ENCODE measurements around the gene PAEP. TPM values are rescaled to one million over a fixed set of nuclear protein-coding genes. Genes with fewer than 3 reads are reported as not detected.

Gene PAEP
- total RNA-seq, 2 experiments from 2014 or later, result not detected

DNA sequence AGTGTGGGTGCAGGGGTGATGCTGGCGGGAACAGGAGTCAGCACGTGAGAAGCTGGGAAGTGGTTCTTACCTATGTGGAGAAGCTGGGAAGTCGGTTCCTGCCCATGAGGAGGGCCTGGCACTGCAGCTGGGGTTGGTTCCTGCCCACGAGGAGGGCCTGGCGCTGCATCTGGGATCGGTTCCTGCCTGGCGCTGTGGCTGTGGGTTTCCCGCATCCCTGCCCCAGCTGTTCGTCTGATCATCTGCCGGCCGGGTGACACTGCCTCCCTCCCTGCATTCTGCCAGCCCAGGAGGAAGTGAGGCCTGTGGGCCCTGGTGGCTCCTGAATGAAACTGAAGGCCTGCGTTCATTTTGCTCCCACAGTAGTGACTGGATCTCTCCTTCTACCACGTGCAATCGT is 10.5 kb upstream of the PAEP start:
- H3K36me3 Mint-ChIP-seq, result no peaks in the 10 kb centered on the region
- no peaks in the 10 kb centered on the region for H3K4me1 Mint-ChIP-seq
- no peaks in the 10 kb centered on the region for H3K9me3 Mint-ChIP-seq
- H3K4me3 Mint-ChIP-seq, result no peak overlapping the region
- ATAC-seq (ENCODE audit: low read depth) (no peak), DNase-seq (no peak)
- H3K27ac Mint-ChIP-seq, result no peak overlapping the region
- POLR2A ChIA-PET, result no interaction called here
- H3K27me3 Mint-ChIP-seq, result no peaks in the 10 kb centered on the region

DNA sequence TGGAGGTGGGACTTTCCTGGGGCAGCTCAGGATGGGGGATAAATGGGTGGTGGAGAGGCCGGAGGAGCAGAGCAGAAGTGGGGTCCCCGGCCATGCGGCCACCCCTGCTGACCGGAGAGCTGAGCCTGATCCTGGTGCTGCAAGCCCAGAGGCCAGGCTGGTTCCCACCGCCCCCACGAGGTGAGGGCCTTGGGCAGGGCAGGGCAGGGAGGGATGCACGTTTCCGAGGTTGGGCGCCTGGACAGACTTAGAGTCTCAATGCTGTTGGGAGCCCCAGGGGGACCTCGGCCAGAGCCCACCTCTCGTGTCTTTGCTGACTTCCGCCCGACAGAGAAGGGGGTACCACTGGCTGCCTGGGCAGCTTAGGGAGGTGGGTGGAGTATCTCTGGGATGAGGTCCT is 10.1 kb upstream of the PAEP start:
- DNase-seq, result no peak
- H3K27me3 Mint-ChIP-seq, result no peaks in the 10 kb centered on the region

DNA sequence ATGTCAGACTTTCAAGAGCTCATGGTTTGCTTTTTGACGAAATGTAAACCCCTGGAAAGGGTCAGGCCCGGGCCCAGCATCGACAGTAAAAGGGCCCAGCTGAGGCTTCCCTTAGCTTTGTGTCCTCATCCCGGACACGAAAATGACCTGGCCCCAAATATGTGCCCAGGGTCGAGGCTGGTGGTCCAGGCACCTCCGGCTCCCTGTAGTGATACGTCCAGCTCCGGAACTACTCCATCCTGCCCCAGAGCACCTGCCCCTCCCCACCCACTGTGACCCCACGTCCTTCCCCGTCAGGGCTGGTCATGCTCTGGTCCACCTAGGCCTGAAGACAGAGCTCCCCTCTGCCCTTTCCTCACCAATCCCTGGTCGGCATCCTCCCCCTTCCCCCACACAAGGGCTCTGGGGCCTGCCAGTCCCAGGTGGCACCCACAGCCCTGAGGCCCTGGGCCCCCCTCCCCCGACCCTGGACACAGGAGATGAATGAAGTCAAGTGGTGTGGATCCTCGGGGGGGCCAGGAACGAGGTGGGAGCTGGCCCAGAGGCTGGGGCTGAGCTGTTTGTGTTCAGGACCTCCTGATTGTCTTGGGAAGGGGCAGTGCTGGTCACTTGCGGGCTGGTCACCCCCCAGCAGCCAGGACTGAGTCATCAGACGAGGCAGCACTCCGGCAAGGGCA is 9.4 kb upstream of the PAEP start:
- POLR2A ChIA-PET, result interaction anchor here (0.5 kb wide), 1 partner anchor 1085 kb away, joined by 4 read pairs; no protein-coding TSS in a partner anchor
- no peak overlapping the region for H3K4me3 Mint-ChIP-seq
- H3K9me3 Mint-ChIP-seq, result no peaks in the 10 kb centered on the region
- ATAC-seq (ENCODE audit: low read depth) (no peak), DNase-seq (no peak)
- H3K4me1 Mint-ChIP-seq, result no peaks in the 10 kb centered on the region
- H3K27ac Mint-ChIP-seq, result no peak overlapping the region
- no peaks in the 10 kb centered on the region for H3K36me3 Mint-ChIP-seq
- no peaks in the 10 kb centered on the region for H3K27me3 Mint-ChIP-seq

More for the DNA sequence above, 10.1 kb upstream of the PAEP start:
- no peak overlapping the region for H3K27ac Mint-ChIP-seq
- no peaks in the 10 kb centered on the region for H3K4me1 Mint-ChIP-seq
- ATAC-seq (ENCODE audit: low read depth), result no peak
- POLR2A ChIA-PET, result no interaction called here
- no peaks in the 10 kb centered on the region for H3K36me3 Mint-ChIP-seq
- no peak overlapping the region for H3K4me3 Mint-ChIP-seq
- H3K9me3 Mint-ChIP-seq, result no peaks in the 10 kb centered on the region

DNA sequence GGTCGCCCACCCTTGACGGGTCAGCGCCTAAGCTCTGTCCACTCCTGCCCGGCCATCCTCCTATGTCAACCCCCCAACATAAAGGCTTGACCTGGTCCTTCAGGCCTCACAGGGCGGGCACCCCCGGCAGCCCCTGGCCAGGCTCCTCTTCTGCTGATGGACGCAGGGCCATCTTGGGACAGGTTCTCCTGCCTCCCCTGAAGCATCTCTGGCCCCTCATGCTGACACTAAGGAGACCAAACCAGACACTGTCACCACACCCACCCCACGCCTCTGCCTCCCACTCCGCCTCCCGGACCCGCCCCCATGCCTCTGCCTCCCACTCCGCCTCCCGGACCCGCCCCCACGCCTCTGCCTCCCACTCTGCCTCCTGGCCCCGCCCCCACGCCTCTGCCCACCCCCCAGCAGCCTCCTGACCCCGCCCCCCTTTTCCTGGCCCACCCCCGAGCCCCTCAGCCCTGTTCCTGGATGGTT is 8.8 kb upstream of the PAEP start:
- no peaks in the 10 kb centered on the region for H3K27me3 Mint-ChIP-seq
- POLR2A ChIA-PET, result no interaction called here

DNA sequence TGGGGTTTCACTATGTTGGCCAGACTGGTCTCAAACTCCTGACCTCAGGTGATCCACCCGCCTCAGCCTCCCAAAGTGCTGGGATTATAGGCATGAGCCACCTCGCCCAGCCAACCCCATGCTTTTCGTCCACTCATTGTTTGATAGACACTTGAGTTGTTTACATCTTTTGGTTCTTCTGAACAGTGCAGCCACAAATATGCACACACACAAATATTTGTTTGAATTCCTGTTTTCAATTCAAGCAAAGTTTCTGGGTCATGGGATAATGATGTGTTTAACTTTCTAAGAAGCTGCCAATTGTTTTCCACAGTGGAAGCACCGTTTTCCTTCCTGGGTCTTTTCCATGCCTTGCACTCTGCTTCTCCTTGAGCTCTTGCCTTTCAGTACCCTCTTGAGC is 6.8 kb upstream of the PAEP start:
- H3K27me3 Mint-ChIP-seq, result peaks cover 3% of the 10 kb centered on the region
- DNase-seq (no peak), ATAC-seq (ENCODE audit: low read depth) (no peak)
- H3K27ac Mint-ChIP-seq, result no peak overlapping the region
- no peaks in the 10 kb centered on the region for H3K4me1 Mint-ChIP-seq
- H3K4me3 Mint-ChIP-seq, result no peak overlapping the region
- POLR2A ChIA-PET, result no interaction called here
- H3K36me3 Mint-ChIP-seq, result no peaks in the 10 kb centered on the region
- H3K9me3 Mint-ChIP-seq, result no peaks in the 10 kb centered on the region

More for the DNA sequence above, 8.8 kb upstream of the PAEP start:
- DNase-seq (no peak), ATAC-seq (ENCODE audit: low read depth) (no peak)
- H3K27ac Mint-ChIP-seq, result no peak overlapping the region
- no peak overlapping the region for H3K4me3 Mint-ChIP-seq
- H3K9me3 Mint-ChIP-seq, result no peaks in the 10 kb centered on the region
- no peaks in the 10 kb centered on the region for H3K4me1 Mint-ChIP-seq
- no peaks in the 10 kb centered on the region for H3K36me3 Mint-ChIP-seq

DNA sequence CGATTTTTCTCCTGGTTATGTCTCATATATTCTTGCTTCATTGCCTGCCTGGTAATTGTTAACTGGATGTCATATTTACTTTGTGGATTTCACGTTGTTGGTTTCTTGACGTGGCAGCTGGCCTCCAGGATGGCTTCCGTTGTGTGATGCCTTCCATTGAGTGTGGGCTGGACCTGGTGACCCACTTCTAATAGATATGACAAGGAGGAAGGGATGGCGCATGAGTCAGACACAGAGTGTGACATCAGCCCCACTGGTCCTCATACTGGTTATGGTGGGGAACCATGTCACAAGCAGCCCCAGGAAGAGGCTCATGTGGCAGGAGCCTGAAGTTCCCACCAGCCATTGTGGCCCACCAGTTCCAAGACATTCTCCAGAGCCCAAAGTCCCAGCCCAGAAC is 6.4 kb upstream of the PAEP start:
- POLR2A ChIA-PET, result no interaction called here
- Mint-ChIP-seq H3K4me3 (no peak overlapping the region), H3K27me3 (peaks cover 3% of the 10 kb centered on the region), H3K36me3 (no peaks in the 10 kb centered on the region), H3K9me3 (no peaks in the 10 kb centered on the region), H3K4me1 (no peaks in the 10 kb centered on the region), H3K27ac (no peak overlapping the region)
- DNase-seq (no peak), ATAC-seq (ENCODE audit: low read depth) (no peak)

DNA sequence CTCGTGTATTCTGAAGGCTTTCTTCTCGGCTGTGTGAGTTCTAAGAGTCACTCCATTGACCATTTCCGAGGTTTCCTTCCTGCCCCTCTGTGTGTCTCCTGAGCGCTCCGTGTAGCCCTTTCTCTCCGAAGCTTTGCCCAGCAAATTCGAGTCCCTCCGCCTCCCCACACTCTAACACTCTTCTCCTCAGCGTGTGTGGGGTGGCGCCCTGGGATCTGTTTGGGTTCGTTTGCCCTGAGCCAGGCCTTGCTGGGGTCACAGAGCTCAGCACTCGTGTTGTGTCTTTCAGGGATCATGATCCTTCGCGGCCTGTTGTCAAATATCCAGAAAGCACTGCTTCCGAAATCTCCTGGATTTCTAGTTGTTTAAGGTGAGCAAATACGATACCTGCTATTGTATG is 5.6 kb upstream of the PAEP start:
- H3K27ac Mint-ChIP-seq, result no peak overlapping the region
- no peaks in the 10 kb centered on the region for H3K9me3 Mint-ChIP-seq
- ATAC-seq (ENCODE audit: low read depth) (no peak), DNase-seq (no peak)
- H3K4me1 Mint-ChIP-seq, result no peaks in the 10 kb centered on the region
- peaks cover 3% of the 10 kb centered on the region for H3K27me3 Mint-ChIP-seq
- POLR2A ChIA-PET, result no interaction called here
- no peak overlapping the region for H3K4me3 Mint-ChIP-seq
- H3K36me3 Mint-ChIP-seq, result no peaks in the 10 kb centered on the region

DNA sequence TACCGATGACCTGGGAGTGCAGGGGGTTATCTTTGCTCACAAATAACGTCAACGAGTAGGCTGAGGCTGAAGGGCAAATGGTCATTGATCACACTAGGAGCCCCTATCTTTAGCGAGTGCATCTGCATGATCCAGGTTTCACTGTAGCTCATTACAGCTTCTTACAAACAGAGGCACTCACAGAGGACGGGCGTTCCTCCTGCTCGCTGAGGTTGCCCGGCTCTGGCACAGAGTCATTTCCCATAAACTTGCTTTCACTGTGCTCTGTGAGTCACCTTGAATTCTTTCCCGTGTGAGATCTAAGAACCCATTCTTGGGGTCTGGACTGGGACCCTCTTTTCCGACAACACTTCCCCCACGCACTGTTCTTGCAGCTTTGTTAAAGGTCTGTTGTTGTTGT is 1.9 kb upstream of the PAEP start:
- H3K4me1 Mint-ChIP-seq, result no peaks in the 10 kb centered on the region
- no peaks in the 10 kb centered on the region for H3K36me3 Mint-ChIP-seq
- POLR2A ChIA-PET, result no interaction called here

DNA sequence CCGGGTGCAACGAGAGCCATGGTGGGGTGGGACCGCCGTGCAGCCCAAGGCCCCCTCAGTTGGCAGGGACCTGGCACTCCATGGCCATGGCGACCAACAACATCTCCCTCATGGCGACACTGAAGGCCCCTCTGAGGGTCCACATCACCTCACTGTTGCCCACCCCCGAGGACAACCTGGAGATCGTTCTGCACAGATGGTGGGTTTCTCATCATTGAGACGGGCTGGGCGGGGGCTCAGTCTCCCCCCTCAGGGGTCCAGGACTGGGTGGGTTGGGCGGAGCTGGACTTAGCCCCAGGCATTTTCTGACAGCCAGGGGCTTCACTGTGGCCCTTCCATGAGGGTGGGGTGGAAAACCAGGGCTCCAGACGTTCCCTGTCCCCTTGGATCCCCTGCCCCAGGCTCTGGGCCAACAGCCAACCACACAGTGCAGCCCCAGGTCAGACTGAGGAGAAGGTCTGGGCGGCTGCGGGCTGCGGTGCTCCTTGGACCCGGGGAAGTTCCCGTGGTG is 734 bp downstream of the PAEP start:
- H3K27ac Mint-ChIP-seq, result no peak overlapping the region
- no peak overlapping the region for H3K4me3 Mint-ChIP-seq
- no peaks in the 10 kb centered on the region for H3K9me3 Mint-ChIP-seq
- POLR2A ChIA-PET, result no interaction called here
- DNase-seq (no peak), ATAC-seq (ENCODE audit: low read depth) (no peak)
- H3K27me3 Mint-ChIP-seq, result peaks cover 9% of the 10 kb centered on the region
- H3K4me1 Mint-ChIP-seq, result peaks cover 2% of the 10 kb centered on the region
- no peaks in the 10 kb centered on the region for H3K36me3 Mint-ChIP-seq

More for the DNA sequence above, 1.9 kb upstream of the PAEP start:
- H3K4me3 Mint-ChIP-seq, result no peak overlapping the region
- no peaks in the 10 kb centered on the region for H3K9me3 Mint-ChIP-seq
- no peak for DNase-seq
- no peak for ATAC-seq (ENCODE audit: low read depth)
- peaks cover 5% of the 10 kb centered on the region for H3K27me3 Mint-ChIP-seq
- H3K27ac Mint-ChIP-seq, result no peak overlapping the region

DNA sequence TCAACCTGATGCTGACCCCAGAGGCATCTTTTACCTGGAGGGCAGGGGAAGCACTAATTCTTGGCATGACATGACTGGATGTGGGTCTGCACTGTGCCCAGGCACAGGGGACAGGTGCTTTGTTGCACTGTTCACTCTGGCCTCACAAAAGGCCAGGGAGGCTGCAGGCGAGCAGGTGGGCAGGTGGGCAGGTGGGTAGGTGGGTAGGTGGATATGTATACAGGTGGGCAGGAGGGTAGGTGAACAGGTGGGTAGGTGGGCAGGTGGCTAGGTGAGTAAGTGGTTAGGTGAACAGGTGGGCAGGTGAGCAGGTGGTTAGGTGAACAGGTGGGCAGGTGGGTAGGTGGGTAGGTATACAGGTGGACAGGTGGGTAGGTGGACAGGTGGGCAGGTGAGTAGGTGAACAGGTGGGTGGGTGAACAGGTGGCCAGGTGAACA is 1.5 kb downstream of the PAEP start:
- Mint-ChIP-seq H3K4me3 (no peak overlapping the region), H3K9me3 (no peaks in the 10 kb centered on the region), H3K27ac (no peak overlapping the region), H3K36me3 (no peaks in the 10 kb centered on the region), H3K27me3 (peaks cover 9% of the 10 kb centered on the region), H3K4me1 (peaks cover 2% of the 10 kb centered on the region)
- ATAC-seq (ENCODE audit: low read depth) (no peak), DNase-seq (no peak)
- POLR2A ChIA-PET, result no interaction called here

DNA sequence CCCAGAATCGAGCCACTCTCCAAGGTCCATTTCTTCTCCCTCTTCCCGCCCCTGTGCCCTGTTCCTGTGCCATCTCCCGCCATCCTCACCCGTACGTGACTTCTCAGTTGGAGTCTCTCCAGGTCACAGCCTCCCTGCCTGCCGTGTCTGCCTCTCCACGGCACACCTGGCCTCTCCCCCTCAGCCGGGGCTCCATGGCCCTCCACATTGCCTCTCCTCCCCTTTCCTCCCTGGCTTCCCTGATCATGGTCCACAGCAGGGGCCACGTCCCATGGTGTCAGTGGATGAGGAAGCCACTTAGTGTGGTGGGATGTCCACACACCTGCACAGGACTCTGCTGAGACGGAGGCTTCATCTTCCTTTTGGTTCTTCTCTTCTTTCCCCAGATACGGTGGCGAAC is 2.3 kb downstream of the PAEP start:
- Mint-ChIP-seq H3K36me3 (no peaks in the 10 kb centered on the region), H3K9me3 (peaks cover 2% of the 10 kb centered on the region), H3K27ac (no peak overlapping the region), H3K4me1 (peaks cover 2% of the 10 kb centered on the region), H3K27me3 (peaks cover 6% of the 10 kb centered on the region), H3K4me3 (no peak overlapping the region)
- DNase-seq (no peak), ATAC-seq (ENCODE audit: low read depth) (no peak)
- POLR2A ChIA-PET, result no interaction called here

DNA sequence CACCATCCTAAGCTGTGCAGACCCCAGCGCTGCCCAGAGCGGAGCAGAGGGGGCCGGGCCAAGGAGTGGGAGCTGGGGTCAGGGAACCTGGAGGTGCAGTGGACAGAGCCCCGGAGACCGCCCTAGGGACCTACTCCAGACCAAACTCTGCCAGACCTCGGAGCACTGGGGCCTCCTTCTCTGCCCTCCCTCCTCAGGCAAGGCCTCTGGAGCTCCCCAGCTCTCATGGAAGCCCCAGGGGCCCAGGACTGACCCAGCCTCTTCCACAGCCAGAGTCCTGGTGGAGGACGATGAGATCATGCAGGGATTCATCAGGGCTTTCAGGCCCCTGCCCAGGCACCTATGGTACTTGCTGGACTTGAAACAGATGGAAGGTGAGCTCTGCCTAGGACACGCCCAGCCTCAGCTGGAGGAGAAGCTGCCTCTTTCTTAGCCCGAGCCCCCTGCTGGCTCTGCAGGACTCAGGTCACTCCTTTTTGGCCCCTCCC is 3.6 kb downstream of the PAEP start:
- H3K4me1 Mint-ChIP-seq, result peaks cover 2% of the 10 kb centered on the region
- ATAC-seq (ENCODE audit: low read depth) (no peak), DNase-seq (peak; percentile 15)
- H3K9me3 Mint-ChIP-seq, result peaks cover 5% of the 10 kb centered on the region
- H3K36me3 Mint-ChIP-seq, result no peaks in the 10 kb centered on the region
- POLR2A ChIA-PET, result no interaction called here
- no peak overlapping the region for H3K4me3 Mint-ChIP-seq
- peaks cover 9% of the 10 kb centered on the region for H3K27me3 Mint-ChIP-seq
- H3K27ac Mint-ChIP-seq, result no peak overlapping the region

DNA sequence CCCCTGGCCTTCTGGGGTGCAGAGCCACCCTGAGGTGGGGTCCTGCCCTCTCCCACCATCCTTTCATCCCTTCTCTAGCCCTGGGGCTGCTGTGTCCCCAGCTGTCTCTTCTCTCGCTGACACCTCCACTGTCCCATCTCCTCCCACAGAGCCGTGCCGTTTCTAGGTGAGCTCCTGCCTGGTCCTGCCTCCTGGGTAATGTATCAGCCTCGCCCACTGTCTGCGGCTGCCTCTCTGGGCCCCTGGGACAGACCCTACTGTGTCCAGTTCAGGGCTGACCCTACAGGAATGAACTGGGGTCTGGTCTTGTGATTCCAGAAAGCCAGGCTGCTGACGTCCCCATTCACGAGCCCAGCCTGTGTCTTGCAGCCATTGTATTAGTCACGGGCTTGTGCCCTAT is 4.1 kb downstream of the PAEP start:
- DNase-seq (peak; percentile 9), ATAC-seq (ENCODE audit: low read depth) (no peak)
- H3K27ac Mint-ChIP-seq, result no peak overlapping the region
- H3K4me1 Mint-ChIP-seq, result peaks cover 2% of the 10 kb centered on the region
- no peak overlapping the region for H3K4me3 Mint-ChIP-seq
- peaks cover 5% of the 10 kb centered on the region for H3K9me3 Mint-ChIP-seq
- POLR2A ChIA-PET, result no interaction called here
- no peaks in the 10 kb centered on the region for H3K36me3 Mint-ChIP-seq
- peaks cover 9% of the 10 kb centered on the region for H3K27me3 Mint-ChIP-seq

DNA sequence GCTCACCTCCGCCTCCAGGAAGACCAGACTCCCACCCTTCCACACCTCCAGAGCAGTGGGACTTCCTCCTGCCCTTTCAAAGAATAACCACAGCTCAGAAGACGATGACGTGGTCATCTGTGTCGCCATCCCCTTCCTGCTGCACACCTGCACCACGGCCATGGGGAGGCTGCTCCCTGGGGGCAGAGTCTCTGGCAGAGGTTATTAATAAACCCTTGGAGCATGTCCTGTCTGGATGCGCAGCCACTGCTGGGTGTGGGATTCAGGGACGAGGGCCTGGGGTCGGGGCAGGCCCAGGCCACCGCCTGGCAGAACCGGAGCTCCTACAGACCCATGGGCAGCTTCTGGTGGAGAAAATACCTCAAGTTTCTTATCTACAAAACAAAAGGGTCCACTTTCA is 5.0 kb downstream of the PAEP start:
- H3K27me3 Mint-ChIP-seq, result peaks cover 9% of the 10 kb centered on the region
- no peak overlapping the region for H3K4me3 Mint-ChIP-seq
- ATAC-seq (ENCODE audit: low read depth), result no peak
- DNase-seq, result no peak
- POLR2A ChIA-PET, result no interaction called here
- no peaks in the 10 kb centered on the region for H3K36me3 Mint-ChIP-seq
- peaks cover 5% of the 10 kb centered on the region for H3K9me3 Mint-ChIP-seq
- peaks cover 2% of the 10 kb centered on the region for H3K4me1 Mint-ChIP-seq
- H3K27ac Mint-ChIP-seq, result no peak overlapping the region

Data from activated naive CD8-positive, alpha-beta T cell treated with anti-CD3 and anti-CD28 coated beads, Interleukin-2, amount 10 ng/mL, durations not matched to agents 7 days and 5 days (primary cell).